Measurements from ENCODE around the gene DDN. TPM values are rescaled to one million over a fixed set of nuclear protein-coding genes. Genes with fewer than 3 reads are reported as not detected.
A peak's percentile ranks its signal among the peaks of the same experiment; 100 is the strongest.

DDN gene
- total RNA-seq, 2 experiments from 2014 or later, result 0.72 to 1.2 TPM

DNA sequence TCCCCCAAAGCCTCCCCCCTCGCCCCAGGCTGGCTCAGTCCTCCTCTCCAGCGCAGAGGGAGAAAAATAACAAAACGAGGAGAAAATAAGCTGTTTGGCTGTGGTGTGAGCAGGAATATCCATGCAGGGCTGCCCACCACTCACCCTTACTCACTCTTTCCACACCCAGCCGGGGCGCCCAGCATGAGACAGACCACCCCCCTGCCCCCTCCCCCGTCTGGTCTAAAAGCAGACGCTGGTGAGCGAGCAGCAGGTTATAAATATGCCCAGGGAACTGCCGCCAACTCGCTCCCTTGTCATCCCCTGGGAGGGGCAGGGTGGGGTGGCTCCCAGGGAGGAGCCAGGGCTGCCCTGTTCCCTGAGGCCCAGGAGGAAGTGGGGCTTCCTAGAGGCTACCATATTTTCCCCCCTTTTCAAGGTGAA is 13.7 kb downstream of the DDN start:
- Mint-ChIP-seq H3K4me1 (ENCODE audit: low read depth) (peaks cover 16% of the 10 kb centered on the region), H3K4me3 (no peak overlapping the region), H3K9me3 (no peaks in the 10 kb centered on the region), H3K27ac (no peak overlapping the region), H3K36me3 (ENCODE audit: low read depth) (no peaks in the 10 kb centered on the region), H3K27me3 (peaks cover 45% of the 10 kb centered on the region)
- intact Hi-C loops (cut with micrococcal nuclease), result no loop called here
- ChIA-PET POLR2A (interaction anchor here (0.6 to 0.8 kb wide), 2 partner anchors 47 to 324 kb away, joined by 3 read pairs; no protein-coding TSS in a partner anchor), CTCF (interaction anchor here (1.2 to 51.8 kb wide), 4 partner anchors 11 to 103 kb away, joined by 3 to 896 read pairs (median 10); partner anchors contain the start of gene DDN)
- no peak for ATAC-seq
- no peak for DNase-seq
- TF ChIP-seq, protein P1, sequence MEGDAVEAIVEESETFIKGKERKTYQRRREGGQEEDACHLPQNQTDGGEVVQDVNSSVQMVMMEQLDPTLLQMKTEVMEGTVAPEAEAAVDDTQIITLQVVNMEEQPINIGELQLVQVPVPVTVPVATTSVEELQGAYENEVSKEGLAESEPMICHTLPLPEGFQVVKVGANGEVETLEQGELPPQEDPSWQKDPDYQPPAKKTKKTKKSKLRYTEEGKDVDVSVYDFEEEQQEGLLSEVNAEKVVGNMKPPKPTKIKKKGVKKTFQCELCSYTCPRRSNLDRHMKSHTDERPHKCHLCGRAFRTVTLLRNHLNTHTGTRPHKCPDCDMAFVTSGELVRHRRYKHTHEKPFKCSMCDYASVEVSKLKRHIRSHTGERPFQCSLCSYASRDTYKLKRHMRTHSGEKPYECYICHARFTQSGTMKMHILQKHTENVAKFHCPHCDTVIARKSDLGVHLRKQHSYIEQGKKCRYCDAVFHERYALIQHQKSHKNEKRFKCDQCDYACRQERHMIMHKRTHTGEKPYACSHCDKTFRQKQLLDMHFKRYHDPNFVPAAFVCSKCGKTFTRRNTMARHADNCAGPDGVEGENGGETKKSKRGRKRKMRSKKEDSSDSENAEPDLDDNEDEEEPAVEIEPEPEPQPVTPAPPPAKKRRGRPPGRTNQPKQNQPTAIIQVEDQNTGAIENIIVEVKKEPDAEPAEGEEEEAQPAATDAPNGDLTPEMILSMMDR (IDR thresholded peaks at IDR 0.05), result no peak

DNA sequence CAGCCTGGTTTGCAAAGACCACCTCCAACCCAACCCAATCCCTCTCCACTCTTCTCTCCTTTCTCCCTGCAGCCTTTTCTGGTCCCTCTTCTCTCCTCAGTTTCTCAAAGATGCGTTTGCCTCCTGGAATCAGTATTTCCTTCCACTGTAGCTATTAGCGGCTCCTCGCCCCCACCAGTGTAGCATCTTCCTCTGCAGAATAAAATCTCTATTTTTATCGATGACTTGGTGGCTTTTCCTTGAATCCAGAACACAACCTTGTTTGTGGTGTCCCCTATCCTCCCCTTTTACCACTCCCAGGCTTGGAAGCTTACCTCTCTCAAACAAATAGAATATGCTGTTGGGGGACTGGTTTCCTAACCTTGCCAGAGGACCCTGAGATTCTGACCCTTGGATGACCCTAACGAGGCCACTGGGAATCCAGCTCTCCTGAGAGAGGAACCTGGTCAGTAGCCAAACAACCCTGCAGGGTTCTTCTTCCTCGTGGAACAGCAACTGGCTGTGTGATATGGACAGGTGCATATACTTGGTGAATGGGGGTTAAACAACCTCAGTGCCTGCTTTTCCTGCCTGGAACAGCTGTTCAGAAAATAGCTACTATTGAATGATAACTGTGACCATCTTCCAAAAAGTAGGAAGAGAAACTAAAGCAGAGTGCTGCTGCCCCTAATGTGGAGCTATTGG is 16.6 kb downstream of the DDN start:
- ATAC-seq (no peak), DNase-seq (no peak)
- H3K27ac Mint-ChIP-seq, result no peak overlapping the region
- POLR2A ChIA-PET, result interaction anchor here (1.0 to 3.1 kb wide), 2 partner anchors 15 to 19 kb away, joined by 3 to 14 read pairs; no protein-coding TSS in a partner anchor
- no peaks in the 10 kb centered on the region for H3K9me3 Mint-ChIP-seq
- no peak overlapping the region for H3K4me3 Mint-ChIP-seq
- H3K27me3 Mint-ChIP-seq, result peaks cover 45% of the 10 kb centered on the region
- intact Hi-C loops (cut with micrococcal nuclease), result no loop called here
- TF ChIP-seq, protein P1 (IDR thresholded peaks at IDR 0.05), result no peak
- H3K4me1 Mint-ChIP-seq (ENCODE audit: low read depth), result peaks cover 40% of the 10 kb centered on the region
- CTCF ChIA-PET, result interaction anchor here (0.6 to 51.8 kb wide), 12 partner anchors 10 to 130 kb away, joined by 3 to 896 read pairs (median 3); partner anchors contain the start of genes DDN and DDX23
- H3K36me3 Mint-ChIP-seq (ENCODE audit: low read depth), result no peaks in the 10 kb centered on the region

DNA sequence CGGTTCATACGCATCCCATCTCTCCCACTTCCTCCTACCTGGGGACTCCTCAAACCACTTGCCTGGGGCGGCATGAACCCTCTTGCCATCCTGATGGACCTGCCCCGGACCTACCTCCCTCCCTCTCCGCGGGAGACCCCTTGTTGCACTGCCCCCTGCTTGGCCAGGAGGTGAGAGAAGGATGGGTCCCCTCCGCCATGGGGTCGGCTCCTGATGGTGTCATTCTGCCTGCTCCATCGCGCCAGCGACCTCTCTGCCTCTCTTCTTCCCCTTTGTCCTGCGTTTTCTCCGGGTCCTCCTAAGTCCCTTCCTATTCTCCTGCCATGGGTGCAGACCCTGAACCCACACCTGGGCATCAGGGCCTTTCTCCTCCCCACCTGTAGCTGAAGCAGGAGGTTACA is 17.4 kb downstream of the DDN start:
- intact Hi-C loops (cut with micrococcal nuclease), result no loop called here
- Mint-ChIP-seq H3K9me3 (no peaks in the 10 kb centered on the region), H3K27ac (peak overlapping the region; percentile 47), H3K4me3 (peak overlapping the region; percentile 60), H3K4me1 (ENCODE audit: low read depth) (peaks cover 47% of the 10 kb centered on the region), H3K27me3 (peaks cover 52% of the 10 kb centered on the region), H3K36me3 (ENCODE audit: low read depth) (no peaks in the 10 kb centered on the region)
- no peak for DNase-seq
- CTCF ChIA-PET, result interaction anchor here (0.9 to 51.8 kb wide), 8 partner anchors 13 to 93 kb away, joined by 3 to 896 read pairs (median 5); partner anchors contain the start of gene DDN
- TF ChIP-seq, protein P1 (IDR thresholded peaks at IDR 0.05), result no peak
- POLR2A ChIA-PET, result interaction anchor here (1.1 to 3.1 kb wide), 2 partner anchors 17 to 19 kb away, joined by 3 to 14 read pairs; no protein-coding TSS in a partner anchor
- ATAC-seq, result no peak

DNA sequence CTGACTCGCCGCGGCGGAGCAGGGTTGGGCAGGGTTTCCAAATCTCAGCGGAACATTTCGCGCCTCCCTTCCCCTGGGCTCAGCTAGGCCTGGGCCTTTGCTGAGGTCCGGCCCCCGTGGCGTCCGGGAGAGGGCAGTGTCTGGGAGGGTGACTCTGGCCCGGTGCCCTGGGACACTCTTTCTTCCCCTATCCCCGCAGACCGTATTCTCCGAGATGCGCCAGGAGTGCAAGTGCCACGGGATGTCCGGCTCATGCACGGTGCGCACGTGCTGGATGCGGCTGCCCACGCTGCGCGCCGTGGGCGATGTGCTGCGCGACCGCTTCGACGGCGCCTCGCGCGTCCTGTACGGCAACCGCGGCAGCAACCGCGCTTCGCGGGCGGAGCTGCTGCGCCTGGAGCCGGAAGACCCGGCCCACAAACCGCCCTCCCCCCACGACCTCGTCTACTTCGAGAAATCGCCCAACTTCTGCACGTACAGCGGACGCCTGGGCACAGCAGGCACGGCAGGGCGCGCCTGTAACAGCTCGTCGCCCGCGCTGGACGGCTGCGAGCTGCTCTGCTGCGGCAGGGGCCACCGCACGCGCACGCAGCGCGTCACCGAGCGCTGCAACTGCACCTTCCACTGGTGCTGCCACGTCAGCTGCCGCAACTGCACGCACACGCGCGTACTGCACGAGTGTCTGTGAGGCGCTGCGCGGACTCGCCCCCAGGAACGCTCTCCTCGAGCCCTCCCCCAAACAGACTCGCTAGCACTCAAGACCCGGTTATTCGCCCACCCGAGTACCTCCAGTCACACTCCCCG is 18.0 kb downstream of the DDN start:
- Mint-ChIP-seq H3K27ac (peak overlapping the region; percentile 47), H3K9me3 (no peaks in the 10 kb centered on the region), H3K4me3 (peak overlapping the region; percentile 60), H3K4me1 (ENCODE audit: low read depth) (peaks cover 47% of the 10 kb centered on the region), H3K27me3 (peaks cover 52% of the 10 kb centered on the region), H3K36me3 (ENCODE audit: low read depth) (no peaks in the 10 kb centered on the region)
- POLR2A ChIA-PET, result interaction anchor here (1.1 to 1.4 kb wide), 2 partner anchors 17 to 46 kb away, joined by 3 read pairs; no protein-coding TSS in a partner anchor
- peak; percentile 10 for ATAC-seq
- CTCF ChIA-PET, result interaction anchor here (0.9 to 51.8 kb wide), 5 partner anchors 12 to 128 kb away, joined by 4 to 896 read pairs (median 6); partner anchors contain the start of gene DDN
- TF ChIP-seq, protein P1 (IDR thresholded peaks at IDR 0.05), result no peak
- peak; percentile 62 for DNase-seq
- intact Hi-C loops (cut with micrococcal nuclease), result no loop called here

Data from activated CD8-positive, alpha-beta T cell treated with anti-CD3 and anti-CD28 coated beads for 36 hours (primary cell).